Peyer's patch (tissue), 4 donors: ENCODE results near the gene CA10.

ENCODE experiments used
- CTCF ChIP-seq, 6 experiments: fragments of 450-650 bp in 4 of 6; fragments of 200-600 bp in 2 of 6; sonication (generic) in 1 of 6; IDR thresholded peaks; one replicate each; pipeline ENCODE4 v1.5.1; 2017 to 2019; ENCODE audit warnings: antibody characterized with exemption in 6 of 6, mild to moderate bottlenecking in 3 of 6, moderate library complexity in 1 of 6
- POLR2A ChIP-seq, 2 donors: fragments of 450-650 bp; IDR thresholded peaks; one replicate each; pipeline ENCODE4 v1.5.1; 2017; ENCODE audit warnings: antibody characterized with exemption in 2 of 2, mild to moderate bottlenecking in 2 of 2, moderate library complexity in 2 of 2

GRCh38 chr17:51828901-51829300 lies 329.6 kb downstream of the CA10 start:
- no peak for TF ChIP-seq CTCF (IDR thresholded peaks at IDR 0.05)
- TF ChIP-seq POLR2A (IDR thresholded peaks at IDR 0.05), result no peak
